SK-N-SH (cell line): ENCODE results near the gene ST7L. TPM values are rescaled to one million over a fixed set of nuclear protein-coding genes. Genes with fewer than 3 reads are reported as not detected.

Experiments used
- CTCF ChIA-PET: fragments of 300-600, 350-600 bp; formaldehyde crosslinking; extraction: SDS; loops from one replicate; lab custom pipeline; 2021; lab: Yijun Ruan, JAX
- POLR2A ChIA-PET: fragments of 350-600 bp; sonication (Branson Sonifier 250); formaldehyde crosslinking; extraction: SDS; loops from one replicate; lab custom pipeline; 2020; ENCODE audit warnings: antibody characterized with exemption, inconsistent platforms; lab: Yijun Ruan, JAX
- DNase-seq: peaks from one replicate; pipeline ENCODE4 v3.0.0; 2012
- H2AFZ ChIP-seq: fragments of 200-600 bp; sonication (generic); 2 replicates; pipeline ENCODE4 v1.8.1; 2016; ENCODE audit warnings: antibody characterized with exemption, mild to moderate bottlenecking, low read depth
- H3F3A ChIP-seq: fragments of 200-600 bp; sonication (generic); replicated peaks from 2 replicates; pipeline ENCODE3; 2016; ENCODE audit warnings: antibody characterized with exemption, mild to moderate bottlenecking; ENCODE audit not compliant: insufficient read depth
- H3K27ac ChIP-seq, 2 experiments: fragments of 200-500 bp in 1 of 2; fragments of 200-600 bp in 1 of 2; sonication (Bioruptor generic) in 1 of 2; sonication (generic), shearing (Covaris generic) in 1 of 2; 2 replicates each; pipeline versions ENCODE4 v1.5.1 to v1.6.1; 2014 to 2016; ENCODE audit warnings: low read depth in 2 of 2, inconsistent platforms in 1 of 2, low read length in 1 of 2, mild to moderate bottlenecking in 1 of 2, mixed read lengths in 1 of 2
- H3K27me3 ChIP-seq: fragments of 200-600 bp; sonication (generic), shearing (Covaris generic); 2 replicates; pipeline ENCODE4 v1.6.1; 2016; ENCODE audit warnings: mixed run types; ENCODE audit not compliant: insufficient read depth
- H3K36me3 ChIP-seq, 2 experiments: fragments of 200-500 bp in 1 of 2; fragments of 200-600 bp in 1 of 2; sonication (Bioruptor generic) in 1 of 2; sonication (generic) in 1 of 2; replicated peaks in 1 of 2; 2 replicates each; pipeline versions ENCODE3 to v1.5.1; 2014 to 2016; ENCODE audit warnings: low read length in 1 of 2, mild to moderate bottlenecking in 1 of 2; ENCODE audit not compliant: insufficient read depth in 2 of 2, control insufficient read depth in 1 of 2
- H3K4me1 ChIP-seq, 2 experiments: fragments of 200-500 bp in 1 of 2; fragments of 200-600 bp in 1 of 2; sonication (Bioruptor generic) in 1 of 2; sonication (generic), shearing (Covaris generic) in 1 of 2; 2 replicates each; pipeline versions ENCODE4 v1.5.1 to v1.6.1; 2014 to 2016; ENCODE audit warnings: low read depth in 1 of 2, low read length in 1 of 2, mixed run types in 1 of 2; ENCODE audit not compliant: insufficient read depth in 2 of 2, control insufficient read depth in 1 of 2
- H3K4me2 ChIP-seq: fragments of 200-600 bp; sonication (generic), shearing (Covaris generic); 2 replicates; pipeline ENCODE4 v1.6.1; 2017; ENCODE audit warnings: mixed run types
- H3K4me3 ChIP-seq, 2 experiments: fragments of 200-500 bp in 1 of 2; fragments of 200-600 bp in 1 of 2; sonication (Bioruptor generic) in 1 of 2; sonication (generic), shearing (Covaris generic) in 1 of 2; 2 replicates each; pipeline versions ENCODE4 v1.5.1 to v1.8.1; 2014 to 2016; ENCODE audit warnings: low read depth in 2 of 2, inconsistent platforms in 1 of 2, low read length in 1 of 2, mild to moderate bottlenecking in 1 of 2, mixed read lengths in 1 of 2, moderate library complexity in 1 of 2
- H3K79me2 ChIP-seq: fragments of 200-600 bp; sonication (generic); 2 replicates; pipeline ENCODE4 v1.8.1; 2017; ENCODE audit warnings: mild to moderate bottlenecking; ENCODE audit not compliant: insufficient read depth
- H3K9ac ChIP-seq: fragments of 200-600 bp; sonication (generic); 2 replicates; pipeline ENCODE4 v1.6.1; 2017; ENCODE audit warnings: mixed run types
- H3K9me2 ChIP-seq: fragments of 200-600 bp; sonication (generic); 2 replicates; pipeline ENCODE4 v1.6.1; 2017; ENCODE audit warnings: mixed run types
- H3K9me3 ChIP-seq: fragments of 200-600 bp; sonication (generic); 2 replicates; pipeline ENCODE4 v1.6.1; 2017; ENCODE audit warnings: mixed run types, mild to moderate bottlenecking, moderate library complexity
- H4K20me1 ChIP-seq: fragments of 200-600 bp; sonication (generic); 2 replicates; pipeline ENCODE4 v1.6.1; 2017; ENCODE audit warnings: mild to moderate bottlenecking, mixed run types; ENCODE audit not compliant: insufficient read depth
- CTCF ChIP-seq: fragments of 200-600 bp; sonication (generic); IDR thresholded peaks from 2 replicates; pipeline ENCODE4 v1.6.1; 2017; ENCODE audit warnings: antibody characterized with exemption, mild to moderate bottlenecking, moderate library complexity
- FOSL2 ChIP-seq: IDR thresholded peaks from 2 replicates; pipeline ENCODE4 v1.4.0; 2012; ENCODE audit warnings: low read depth, mild to moderate bottlenecking, moderate library complexity, borderline replicate concordance
- FOXM1 ChIP-seq: IDR thresholded peaks from 2 replicates; pipeline ENCODE4 v1.4.0; 2012; ENCODE audit warnings: low read depth, mild to moderate bottlenecking
- GATA2 ChIP-seq: sonication (generic); formaldehyde crosslinking; IDR thresholded peaks from 2 replicates; pipeline ENCODE4 v1.5.0; 2020; ENCODE audit warnings: mild to moderate bottlenecking, missing genetic modification reagents
- MEF2A ChIP-seq: IDR thresholded peaks from 2 replicates; pipeline ENCODE4 v1.4.0; 2012; ENCODE audit warnings: low read depth, borderline replicate concordance
- NRF1 ChIP-seq: IDR thresholded peaks from 2 replicates; pipeline ENCODE4 v1.6.1; 2012; ENCODE audit warnings: low read depth, mild to moderate bottlenecking, low read length
- RAD21 ChIP-seq: IDR thresholded peaks from 2 replicates; pipeline ENCODE4 v1.6.1; 2012; ENCODE audit warnings: mild to moderate bottlenecking, low read length
- SIN3A ChIP-seq: IDR thresholded peaks from 2 replicates; pipeline ENCODE4 v1.6.1; 2012; ENCODE audit warnings: low read depth, mild to moderate bottlenecking, low read length, moderate library complexity, borderline replicate concordance
- TAF1 ChIP-seq: IDR thresholded peaks from 2 replicates; pipeline ENCODE4 v1.6.1; 2012; ENCODE audit warnings: low read depth, mild to moderate bottlenecking, low read length, moderate library complexity, borderline replicate concordance
- USF1 ChIP-seq: IDR thresholded peaks from 2 replicates; pipeline ENCODE4 v1.4.0; 2012; ENCODE audit warnings: low read depth, borderline replicate concordance
- USF2 ChIP-seq: fragments of 150-350 bp; IDR thresholded peaks from 2 replicates; pipeline ENCODE4 v1.6.1; 2017; ENCODE audit warnings: antibody characterized with exemption, low read length, low read depth, borderline replicate concordance
- YY1 ChIP-seq: IDR thresholded peaks from 2 replicates; pipeline ENCODE4 v1.4.0; 2012; ENCODE audit warnings: low read depth, mild to moderate bottlenecking
- WGBS: methylation state at CpG from one replicate; pipeline ENCODE4 v1.1.6; 2017; ENCODE audit warnings: low lambda C conversion rate; 5-methylcytosine and 5-hydroxymethylcytosine counted together
- polyA plus RNA-seq, 3 experiments: library from polyadenylated mRNA; depleted of rRNA; stranded (reverse); fragments of >200 nt; gene quantifications; 2 replicates each; pipeline ENCODE4 v1.2.3, GENCODE V29; 2012

Gene ST7L
- polyA plus RNA-seq, 1 of the 3 experiments (the other 2 are of a cell fraction), result 17.9 TPM

GRCh38 chr1:112518186-112518585 lies 100.8 kb downstream of the ST7L start:
- DNase-seq, result no peak
- no peak overlapping the region for H3K27ac ChIP-seq
- H3K79me2 ChIP-seq, result no peaks in the 10 kb centered on the region
- TF ChIP-seq USF1 (no peak), TAF1 (no peak), NRF1 (no peak), SIN3A (no peak), CTCF (no peak)
- ChIA-PET CTCF (no interaction called here), POLR2A (no interaction called here)
- no peaks in the 10 kb centered on the region for H3K27me3 ChIP-seq
- H3F3A ChIP-seq, result peaks cover 6% of the 10 kb centered on the region
- no peak overlapping the region for H3K4me3 ChIP-seq
- no peaks in the 10 kb centered on the region for H3K9me2 ChIP-seq
- H4K20me1 ChIP-seq, result no peaks in the 10 kb centered on the region
- H3K36me3 ChIP-seq, result no peaks in the 10 kb centered on the region
- no peak overlapping the region for H3K4me2 ChIP-seq
- H3K4me1 ChIP-seq, result peaks cover 0 to 10% of the 10 kb centered on the region in 2 experiments; a peak in 2 of 4 replicates
- H2AFZ ChIP-seq, result no peak overlapping the region
- no peaks in the 10 kb centered on the region for H3K9me3 ChIP-seq
- H3K9ac ChIP-seq, result no peak overlapping the region
- WGBS, result 89% methylated on average over 2 of the region's 2 CpGs

- H3K27ac ChIP-seq, result no peak overlapping the region
- no peaks in the 10 kb centered on the region for H3K27me3 ChIP-seq
- H3K4me1 ChIP-seq, result peaks cover 0 to 6% of the 10 kb centered on the region in 2 experiments; a peak in 2 of 4 replicates
- H4K20me1 ChIP-seq, result no peaks in the 10 kb centered on the region
- 100% methylated on average over 2 of the region's 2 CpGs for WGBS
- ChIA-PET POLR2A (no interaction called here), CTCF (interaction anchor here (1.0 kb wide), 1 partner anchor 16 kb away, joined by 3 read pairs; no protein-coding TSS in a partner anchor)
- H3K79me2 ChIP-seq, result no peaks in the 10 kb centered on the region
- H3K9ac ChIP-seq, result no peak overlapping the region
- no peak overlapping the region for H3K4me2 ChIP-seq
- DNase-seq, result no peak
- no peak overlapping the region for H2AFZ ChIP-seq
- H3F3A ChIP-seq, result peaks cover 6% of the 10 kb centered on the region
- no peaks in the 10 kb centered on the region for H3K9me3 ChIP-seq
- H3K4me3 ChIP-seq, result no peak overlapping the region
- no peaks in the 10 kb centered on the region for H3K36me3 ChIP-seq
- TF ChIP-seq MEF2A (no peak), FOXM1 (no peak)
- no peaks in the 10 kb centered on the region for H3K9me2 ChIP-seq
These were observed 101.3 kb downstream of the ST7L start for GRCh38 chr1:112517646-112518045.

- Histone ChIP-seq H3K79me2 (no peaks in the 10 kb centered on the region), H3K4me1 (peaks cover 0 to 3% of the 10 kb centered on the region in 2 experiments; a peak in 2 of 4 replicates), H3K9me3 (no peaks in the 10 kb centered on the region), H3K9ac (no peak overlapping the region), H3K27me3 (no peaks in the 10 kb centered on the region), H4K20me1 (no peaks in the 10 kb centered on the region), H3K9me2 (no peaks in the 10 kb centered on the region), H2AFZ (no peak overlapping the region), H3K4me3 (no peak overlapping the region), H3K27ac (no peak overlapping the region), H3K36me3 (no peaks in the 10 kb centered on the region), H3K4me2 (no peak overlapping the region), H3F3A (peaks cover 4% of the 10 kb centered on the region)
- DNase-seq, result no peak
- WGBS, result 100% methylated on average over 4 of the region's 9 CpGs
- POLR2A ChIA-PET, result no interaction called here
- CTCF ChIA-PET, result interaction anchor here (1.0 to 1.1 kb wide), 2 partner anchors 14 to 15 kb away, joined by 3 read pairs; no protein-coding TSS in a partner anchor
- no peak for TF ChIP-seq RAD21
- no peak for TF ChIP-seq GATA2
- TF ChIP-seq USF2, result no peak
- no peak for TF ChIP-seq FOSL2
- TF ChIP-seq NRF1, result no peak
- no peak for TF ChIP-seq YY1
These were observed 101.7 kb downstream of the ST7L start for GRCh38 chr1:112517231-112517630.
